ENCODE results near the gene HDLBP.

Gene HDLBP

DNA sequence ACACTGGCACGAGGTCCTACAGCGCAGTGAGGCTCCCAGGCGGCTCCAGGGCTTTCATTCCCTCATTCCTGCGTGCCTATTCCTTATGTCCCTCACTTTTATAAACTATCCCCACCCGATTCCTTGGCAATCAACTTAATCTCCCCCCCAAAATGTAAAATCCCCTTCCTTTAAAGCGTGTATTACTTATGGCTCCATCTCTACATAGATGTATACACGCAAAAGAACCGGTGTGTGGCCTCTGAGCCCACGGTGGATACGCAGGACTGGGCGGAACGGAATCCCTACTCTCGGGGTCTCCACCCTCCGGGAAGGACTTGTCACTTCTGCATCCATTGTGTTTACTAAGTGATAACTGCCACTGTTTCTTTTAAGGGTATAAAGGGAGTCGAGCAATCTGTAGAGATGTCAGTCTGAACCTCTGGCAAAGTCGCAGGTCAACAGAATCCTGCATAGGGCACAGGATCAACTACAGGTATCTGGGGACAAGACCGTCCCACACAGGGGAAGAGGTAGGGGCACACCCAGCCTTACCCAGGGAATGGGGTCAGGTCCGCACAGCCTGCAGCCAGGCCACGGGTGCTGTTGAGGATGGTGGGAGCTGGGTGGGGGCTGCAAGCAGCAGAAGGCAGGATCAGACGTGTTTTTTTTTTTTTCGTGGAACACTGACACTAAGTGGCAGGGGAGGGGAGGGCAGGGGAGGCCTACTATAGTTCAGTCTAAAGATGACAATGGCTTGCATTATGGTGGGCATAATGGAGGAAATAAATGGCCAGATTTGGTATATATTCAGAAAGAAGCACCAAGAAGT lies 42.1 kb downstream of the HDLBP start:
- no peak for DNase-seq (ENCODE audit: low read depth in 2 of 2)

DNA sequence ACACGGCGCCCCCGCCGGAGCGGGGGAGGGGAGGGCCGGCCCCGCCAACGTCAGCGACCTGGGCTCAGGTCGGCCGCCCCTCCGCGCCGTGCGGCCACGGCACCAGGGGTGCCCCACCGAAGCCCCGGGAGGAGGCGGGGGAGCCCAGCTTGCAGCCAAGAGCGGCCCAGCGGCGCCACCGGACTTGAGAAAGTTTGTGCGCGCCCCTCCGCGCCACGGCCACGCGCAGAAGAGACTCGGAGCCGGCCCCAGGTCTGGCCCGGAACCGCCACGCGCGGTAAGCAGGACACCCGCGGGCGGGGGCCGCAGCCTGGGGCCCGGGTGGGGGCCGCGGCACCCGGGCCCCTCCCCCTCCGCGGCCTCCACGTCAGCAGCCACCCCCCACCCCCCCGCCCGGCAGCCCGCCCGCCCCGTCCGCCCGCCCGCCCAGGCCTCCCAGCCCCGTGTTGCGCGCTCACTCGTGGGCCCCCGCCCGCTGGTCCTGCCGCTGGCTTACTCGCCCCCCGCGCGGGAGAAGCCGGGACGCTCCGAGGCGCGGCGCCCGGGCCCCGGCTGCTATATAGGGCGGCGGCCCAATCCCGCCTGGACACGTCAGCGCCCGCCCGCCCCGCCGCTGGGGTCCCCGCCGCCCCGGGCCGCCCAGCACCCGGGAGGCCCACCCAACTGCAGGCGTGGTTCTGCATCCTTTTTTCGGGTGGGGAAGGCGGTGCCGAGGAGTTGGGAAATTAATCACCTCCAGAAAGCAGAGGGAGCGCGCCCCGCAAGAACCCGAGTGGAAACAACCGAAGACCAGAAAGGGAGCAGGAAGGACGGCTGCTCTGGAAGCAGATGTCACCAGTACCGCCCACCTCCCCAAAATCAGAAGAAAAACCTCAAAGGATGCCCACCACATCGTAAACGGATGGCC lies 42.9 kb downstream of the HDLBP start:
- DNase-seq (ENCODE audit: low read depth in 2 of 2): peak; percentile 17 to 35

DNA sequence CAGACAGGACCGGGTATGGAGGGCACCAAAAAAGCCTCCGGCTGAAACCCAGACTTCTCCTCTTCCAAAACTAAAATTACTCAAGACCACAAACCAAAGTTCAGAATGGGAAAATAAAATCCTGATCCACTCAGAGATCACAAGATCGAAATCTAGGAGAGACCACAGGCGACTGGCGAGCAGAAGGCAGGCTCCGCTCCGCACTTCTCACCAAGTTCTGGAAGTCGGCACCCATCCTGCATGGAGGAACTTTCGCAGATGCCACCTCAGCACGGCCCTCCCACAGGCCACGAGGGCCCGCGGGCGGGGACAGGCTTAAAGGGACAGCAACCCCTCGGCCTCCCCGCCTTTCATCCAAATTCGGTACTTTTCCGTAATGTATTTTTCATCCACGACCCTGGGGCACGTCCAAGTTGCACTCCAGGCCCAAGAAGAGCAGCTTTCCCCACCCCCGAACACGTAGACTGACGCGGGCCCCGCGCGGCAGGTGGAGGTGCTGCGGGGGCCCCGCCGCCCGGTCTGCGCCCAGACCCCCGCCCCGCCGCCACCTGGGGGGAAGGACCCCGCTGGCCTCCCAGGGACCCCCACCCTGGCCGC lies 43.7 kb downstream of the HDLBP start:
- DNase-seq (ENCODE audit: low read depth in 2 of 2): peak; percentile 19 to 42

DNA sequence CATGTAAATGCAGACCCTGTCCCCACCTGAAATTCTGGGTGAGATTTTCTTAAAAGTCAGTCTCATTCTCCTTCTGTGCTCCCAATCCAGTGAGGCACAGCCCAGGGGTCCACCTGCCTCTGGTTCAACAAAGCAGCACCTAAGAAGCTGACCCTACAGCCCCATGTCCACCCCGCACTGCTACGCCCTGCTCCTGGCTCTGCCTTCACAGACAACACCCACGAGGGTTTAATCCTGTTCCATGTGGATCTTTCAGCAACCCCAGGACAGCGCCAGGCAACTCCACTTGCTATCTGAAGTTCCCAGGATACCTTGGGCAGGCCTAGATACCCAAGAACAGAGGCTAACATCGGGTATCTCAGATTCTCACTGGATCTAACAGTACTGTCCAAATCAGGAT lies 44.9 kb downstream of the HDLBP start:
- no peak for DNase-seq (ENCODE audit: low read depth in 2 of 2)

DNA sequence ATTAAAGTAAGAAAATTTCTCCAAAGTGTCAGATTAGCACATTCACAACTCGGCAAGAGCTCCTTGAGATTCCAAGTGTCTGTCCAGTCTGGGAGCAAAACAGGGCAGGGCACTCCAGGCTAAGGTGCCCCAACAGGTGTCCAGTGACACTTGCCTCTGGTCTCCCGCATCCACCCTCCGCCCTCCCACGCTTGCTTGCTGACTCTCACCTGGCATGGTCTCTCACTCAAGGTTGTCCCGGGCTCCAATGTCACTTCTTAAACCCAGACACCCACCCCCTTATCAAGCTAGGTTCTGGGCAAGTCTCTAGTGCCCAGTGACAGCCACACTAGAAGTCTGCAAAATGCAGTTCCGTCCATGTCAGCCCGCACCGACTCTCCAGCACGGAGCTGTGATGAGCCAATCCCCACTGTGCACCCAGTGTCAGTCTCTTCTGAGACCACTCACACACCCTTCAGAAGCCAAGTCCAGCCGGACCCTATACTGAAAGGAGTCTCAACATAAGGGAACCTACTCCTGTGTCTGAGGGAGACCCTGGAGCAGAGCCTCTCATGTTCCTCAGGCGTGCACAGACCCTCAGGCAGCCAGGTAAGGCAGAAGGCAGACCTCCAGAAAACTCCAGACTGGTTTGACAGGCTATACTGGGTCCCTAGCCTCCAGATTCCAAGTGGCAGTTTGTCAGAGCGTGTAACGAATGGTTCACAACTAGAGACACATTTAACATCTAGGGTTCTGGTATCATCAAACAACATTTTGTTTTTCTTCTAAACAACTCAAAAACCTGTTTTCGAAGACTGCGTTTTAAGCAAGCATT lies 45.6 kb downstream of the HDLBP start:
- no peak for DNase-seq (ENCODE audit: low read depth in 2 of 2)

DNA sequence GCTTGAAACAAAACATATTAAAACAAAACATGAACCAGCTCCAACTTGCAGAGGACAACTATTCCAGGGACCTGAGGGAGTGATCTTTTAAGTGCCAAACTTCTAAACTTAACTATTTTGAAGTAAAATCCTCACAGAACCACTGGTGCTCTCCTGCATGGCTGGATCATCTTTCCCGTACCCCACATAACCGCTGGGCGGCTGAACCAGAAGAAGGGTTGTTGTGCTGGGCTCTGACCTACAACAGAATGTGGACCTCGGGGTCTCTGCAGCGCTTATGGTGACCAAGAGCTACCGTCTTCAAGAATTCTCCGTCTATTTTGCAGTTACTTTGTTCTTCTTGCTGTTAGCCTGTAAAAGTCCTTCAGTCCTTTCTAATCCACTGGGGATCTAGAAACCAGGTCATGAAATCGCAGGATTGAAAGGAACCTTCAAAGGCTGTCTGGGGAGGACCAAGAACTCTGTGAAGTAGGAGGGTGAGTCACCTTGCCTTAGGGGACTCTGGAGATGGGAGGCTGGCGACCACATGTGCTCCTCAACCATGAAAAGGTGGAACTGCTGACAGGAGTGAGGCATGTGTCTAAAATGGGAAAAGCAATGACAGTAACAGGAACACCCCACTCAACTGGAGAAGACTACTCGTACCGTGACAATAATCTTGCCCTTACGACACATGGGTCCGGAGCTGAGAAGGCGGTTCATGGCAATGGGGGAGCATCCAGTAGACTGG lies 46.6 kb downstream of the HDLBP start:
- DNase-seq (ENCODE audit: low read depth in 2 of 2): no peak

DNA sequence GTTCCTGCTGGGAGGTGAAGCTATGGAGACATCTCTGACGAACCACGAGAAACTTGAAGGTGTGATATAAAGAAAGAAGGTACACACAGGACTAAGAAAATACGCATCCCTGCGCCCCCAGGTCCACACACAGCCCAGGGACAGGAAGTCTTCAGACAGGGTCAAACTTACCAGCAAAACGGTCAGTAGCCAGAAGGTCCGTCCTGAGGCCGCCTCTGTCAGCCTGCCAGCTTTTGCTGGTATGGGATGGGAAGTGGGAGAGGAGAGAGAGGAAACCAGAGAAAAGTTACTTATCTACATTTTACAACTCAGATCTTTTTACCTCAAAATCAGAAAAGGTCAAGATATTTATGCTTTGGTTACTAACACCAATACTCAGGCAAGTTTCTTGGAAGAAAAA lies 47.2 kb downstream of the HDLBP start:
- no peak for DNase-seq (ENCODE audit: low read depth in 2 of 2)

DNA sequence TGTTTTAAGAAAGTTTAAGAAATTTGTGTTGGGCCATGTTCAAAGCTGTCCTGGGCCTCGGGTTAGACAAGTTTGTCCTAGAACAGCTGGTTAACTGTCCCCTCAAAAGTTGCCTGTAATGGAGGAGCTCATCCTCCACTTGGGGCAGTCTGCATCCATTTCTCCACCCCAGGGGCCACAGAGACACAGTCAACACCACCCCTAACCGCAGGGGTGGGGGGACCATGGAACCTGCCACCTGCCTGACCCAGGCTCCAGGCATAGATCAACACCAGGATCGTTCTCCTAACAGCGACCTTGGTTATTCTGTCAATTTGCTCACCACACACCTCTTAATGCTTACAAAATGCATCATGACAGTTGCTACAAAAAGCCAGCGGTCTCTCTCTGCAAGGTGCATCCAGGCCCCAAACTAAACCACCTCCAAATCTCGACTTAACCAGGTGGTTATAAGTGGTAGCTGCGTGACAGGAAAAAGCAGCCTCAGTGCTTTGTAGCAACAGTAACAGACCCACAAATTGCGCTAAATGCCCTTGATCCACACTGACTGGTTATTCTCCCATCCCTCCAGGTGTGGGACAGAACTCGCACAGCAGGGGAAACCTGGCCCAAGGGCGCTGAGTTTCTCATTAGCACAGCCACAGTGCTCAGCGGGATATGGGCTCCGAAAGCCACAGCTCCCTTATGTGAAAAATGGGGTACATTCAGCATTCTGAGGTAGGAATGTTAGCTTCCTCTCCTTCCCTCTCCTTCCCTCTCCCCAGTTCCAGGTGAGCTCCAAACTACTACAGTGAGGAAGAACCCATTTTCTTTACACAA lies 48.0 kb downstream of the HDLBP start:
- no peak for DNase-seq (ENCODE audit: low read depth in 2 of 2)

DNA sequence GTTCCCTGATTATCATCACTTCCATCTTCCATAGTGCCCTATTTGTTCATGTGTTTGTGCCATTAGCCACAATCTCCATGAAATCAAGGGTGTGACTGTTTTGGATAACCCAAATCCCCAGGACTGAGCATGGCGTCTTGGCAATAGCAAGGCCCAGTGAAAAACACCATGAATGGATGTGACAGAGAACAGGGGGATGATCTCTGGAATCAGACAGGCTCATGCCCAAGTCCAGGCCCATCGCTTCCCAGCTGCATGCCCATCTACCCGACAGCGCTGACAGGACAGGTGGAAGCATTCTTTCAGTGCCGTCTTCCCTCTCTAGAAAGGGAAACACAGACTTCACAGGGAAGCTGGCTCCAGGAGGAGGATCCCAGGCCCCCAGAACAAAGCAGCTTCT lies 50.0 kb downstream of the HDLBP start:
- DNase-seq (ENCODE audit: low read depth in 2 of 2): no peak

DNA sequence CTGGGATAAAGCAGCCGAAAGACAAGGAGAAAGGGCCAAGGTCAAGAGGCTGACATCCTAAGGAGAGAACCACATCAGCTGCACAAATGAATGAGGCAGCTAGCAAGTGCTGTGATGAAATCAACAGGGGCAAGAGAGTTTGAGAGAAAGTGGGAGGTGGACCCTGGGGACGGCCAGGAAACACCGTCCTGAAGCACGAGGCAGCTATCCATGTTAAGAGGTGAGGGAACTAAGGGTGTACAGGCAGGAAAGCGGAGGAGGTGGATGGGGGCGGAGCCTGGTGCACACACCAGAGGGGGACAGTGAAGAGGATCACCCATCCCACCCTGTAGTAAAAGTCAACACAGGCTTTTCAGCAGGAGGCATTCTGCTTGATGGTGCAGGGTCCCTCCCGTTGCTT lies 52.4 kb downstream of the HDLBP start:
- DNase-seq (ENCODE audit: low read depth in 2 of 2): no peak

DNA sequence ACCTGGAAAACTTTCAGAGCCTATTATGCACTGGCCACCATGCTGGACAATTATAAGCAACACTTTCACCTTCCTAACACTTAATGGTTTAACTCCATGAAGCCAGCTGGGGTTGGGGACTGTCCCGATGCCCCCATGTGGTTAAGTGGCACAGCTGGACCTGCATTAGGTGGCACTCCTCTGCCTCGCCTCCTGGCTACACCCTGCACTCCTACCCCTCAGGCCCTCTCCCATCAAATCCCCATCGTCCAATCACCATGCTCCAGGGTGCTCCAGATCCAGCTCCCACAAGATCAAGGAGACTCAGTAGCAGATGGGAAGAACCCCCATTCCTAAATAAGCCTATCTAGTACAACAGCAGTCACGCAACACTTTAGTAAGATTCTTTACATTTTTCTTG lies 53.8 kb downstream of the HDLBP start:
- DNase-seq (ENCODE audit: low read depth in 2 of 2): no peak

DNA sequence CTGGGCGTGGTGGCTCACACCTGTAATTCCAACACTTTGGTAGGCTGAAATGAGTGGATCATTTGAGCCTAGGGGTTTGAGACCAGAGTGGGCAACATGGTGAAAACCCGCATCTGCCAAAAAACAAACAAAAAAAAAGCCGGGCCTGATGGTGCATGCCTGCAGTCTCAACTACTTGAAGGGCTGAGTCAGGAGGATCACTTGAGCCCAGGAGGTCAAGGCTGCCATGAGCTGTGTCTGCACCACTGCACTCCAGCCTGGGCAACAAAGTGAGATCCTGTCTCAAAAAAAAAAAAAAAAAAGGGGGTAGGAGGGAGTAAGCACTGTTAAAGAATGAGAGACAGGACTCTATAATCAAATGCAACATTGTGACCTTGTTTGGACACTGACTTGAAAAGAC lies 54.6 kb downstream of the HDLBP start:
- no peak for DNase-seq (ENCODE audit: low read depth in 2 of 2)

DNA sequence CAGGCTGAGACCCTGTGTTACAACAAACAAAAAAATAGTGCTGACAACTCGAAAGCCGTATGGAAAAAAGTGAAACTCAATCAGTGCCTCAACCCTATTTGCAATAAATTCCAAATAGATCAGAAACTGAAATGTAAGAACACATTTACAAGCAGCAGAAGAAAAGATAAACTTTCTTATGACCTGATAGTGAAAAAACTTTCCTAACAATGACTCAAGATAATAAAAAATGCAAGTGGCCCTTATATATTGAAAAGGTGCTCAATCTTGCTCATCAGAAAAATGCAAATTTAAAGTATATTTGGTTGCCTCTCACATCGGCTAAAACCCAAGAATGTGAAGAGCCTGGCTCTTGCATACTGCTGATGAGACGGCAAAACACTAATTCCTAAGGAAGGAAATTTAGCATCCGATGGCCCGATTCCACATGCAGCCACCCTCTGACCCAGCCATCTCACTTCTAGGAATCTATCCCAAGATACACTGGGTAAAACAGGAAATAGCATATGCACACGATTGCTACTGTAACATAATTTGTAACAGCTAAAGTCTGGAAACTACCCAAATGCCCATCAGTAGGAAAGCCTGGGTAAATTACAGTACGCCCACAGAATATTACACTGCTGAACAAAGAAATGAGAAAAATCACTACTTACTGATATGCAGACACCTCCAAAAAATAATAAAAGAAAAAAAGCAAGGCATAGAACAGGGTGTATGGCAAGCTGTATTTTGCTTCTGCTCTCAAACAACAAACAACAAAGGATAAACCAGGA lies 56.8 kb downstream of the HDLBP start:
- DNase-seq (ENCODE audit: low read depth in 2 of 2): no peak

DNA sequence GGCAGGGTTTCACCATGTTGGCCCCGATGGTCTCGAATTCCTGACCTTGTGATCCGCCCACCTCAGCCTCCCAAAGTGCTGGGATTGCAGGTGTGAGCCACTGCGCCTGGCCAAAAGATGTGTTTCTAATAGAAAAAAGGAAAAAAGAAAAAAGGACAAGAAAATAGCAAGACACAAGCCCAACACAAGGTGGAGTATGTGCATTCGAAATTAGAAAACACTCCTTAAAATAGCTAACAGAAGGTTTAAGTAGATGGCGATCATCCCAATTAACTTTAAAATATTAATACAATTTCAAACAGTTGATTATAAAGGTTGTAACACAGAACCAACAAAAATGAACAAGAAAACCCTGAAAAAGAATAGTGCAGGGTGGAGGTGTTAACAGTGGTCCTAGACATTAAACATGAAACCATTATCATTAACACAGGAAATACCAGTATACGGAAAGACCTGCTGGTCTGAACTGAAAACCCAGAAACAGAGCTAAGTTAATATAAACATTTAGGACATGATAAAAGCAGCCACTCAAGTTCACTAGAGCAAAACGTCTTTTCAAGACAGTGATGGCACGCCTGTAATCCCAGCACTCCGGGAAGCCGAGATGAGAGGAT lies 57.9 kb downstream of the HDLBP start:
- DNase-seq (ENCODE audit: low read depth in 2 of 2): no peak

DNA sequence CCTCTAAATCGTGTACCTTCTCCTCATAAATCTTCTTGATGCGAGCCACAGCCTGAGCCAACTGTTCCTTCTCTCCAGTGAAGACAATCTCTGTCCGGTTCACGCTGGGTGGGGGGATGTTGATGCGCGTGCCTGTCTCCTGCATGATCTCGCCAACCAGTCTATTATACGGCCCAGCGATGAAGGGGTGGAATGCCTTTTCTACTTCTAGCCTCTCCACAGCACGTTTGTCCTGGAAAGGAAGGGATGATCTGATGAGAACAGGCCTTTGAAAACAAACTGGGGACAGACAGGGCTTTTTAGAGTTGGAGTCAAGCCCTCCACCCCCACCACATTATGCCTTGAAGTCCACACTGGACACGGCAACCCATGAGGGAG lies 59.3 kb downstream of the HDLBP start:
- DNase-seq (ENCODE audit: low read depth in 2 of 2): no peak

DNA sequence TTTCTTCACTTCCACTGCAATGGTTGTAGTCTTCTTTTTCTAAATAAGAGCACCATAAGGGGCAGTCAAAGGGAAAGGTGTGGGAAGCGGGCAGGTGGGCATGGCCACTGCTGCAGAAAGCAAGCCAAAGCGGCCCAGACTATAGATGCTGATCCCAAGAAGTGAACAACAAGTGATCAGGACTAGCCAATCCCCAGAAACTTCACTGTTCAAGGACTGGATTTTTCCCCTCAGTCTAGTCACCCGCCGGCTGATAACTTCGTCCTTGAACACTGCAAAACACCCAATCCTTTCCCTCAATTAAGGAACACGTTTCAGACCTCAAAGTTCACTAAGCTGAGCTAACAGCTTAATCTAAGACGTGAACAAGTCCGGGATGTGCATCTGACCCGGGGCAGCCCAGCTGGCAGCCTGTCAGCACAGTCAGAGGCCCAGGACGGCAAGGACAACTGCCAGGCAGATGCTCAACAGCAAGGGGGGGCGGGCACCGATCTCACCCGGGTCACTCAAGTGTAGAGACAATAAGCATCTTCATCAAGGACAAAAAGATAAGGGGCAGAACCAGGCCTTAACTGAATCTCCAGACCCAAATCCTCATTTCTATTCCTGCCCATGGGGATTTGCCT lies 59.8 kb downstream of the HDLBP start:
- no peak for DNase-seq (ENCODE audit: low read depth in 2 of 2)

DNA sequence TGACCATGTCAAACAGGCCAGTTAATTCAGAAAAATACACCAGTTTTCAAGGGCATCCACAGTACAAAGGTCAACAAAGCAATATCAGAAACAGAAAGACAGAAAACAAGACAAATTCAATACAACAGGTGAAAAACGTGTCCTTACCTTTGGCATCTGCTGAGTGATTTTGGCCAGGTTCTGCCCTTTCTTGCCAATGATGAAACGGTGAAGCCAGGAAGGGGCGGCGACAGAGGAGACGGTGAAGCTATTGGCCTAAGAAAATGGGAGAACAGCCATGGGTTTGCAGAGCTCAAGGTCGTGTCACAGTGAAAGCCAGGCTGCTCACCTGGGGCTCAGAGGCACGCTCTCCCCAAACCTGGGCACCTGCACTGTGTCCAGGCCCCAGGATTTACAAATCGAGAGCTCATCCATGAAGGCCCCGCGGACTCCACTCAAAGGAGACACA lies 60.5 kb downstream of the HDLBP start:
- DNase-seq (ENCODE audit: low read depth in 2 of 2): no peak

DNA sequence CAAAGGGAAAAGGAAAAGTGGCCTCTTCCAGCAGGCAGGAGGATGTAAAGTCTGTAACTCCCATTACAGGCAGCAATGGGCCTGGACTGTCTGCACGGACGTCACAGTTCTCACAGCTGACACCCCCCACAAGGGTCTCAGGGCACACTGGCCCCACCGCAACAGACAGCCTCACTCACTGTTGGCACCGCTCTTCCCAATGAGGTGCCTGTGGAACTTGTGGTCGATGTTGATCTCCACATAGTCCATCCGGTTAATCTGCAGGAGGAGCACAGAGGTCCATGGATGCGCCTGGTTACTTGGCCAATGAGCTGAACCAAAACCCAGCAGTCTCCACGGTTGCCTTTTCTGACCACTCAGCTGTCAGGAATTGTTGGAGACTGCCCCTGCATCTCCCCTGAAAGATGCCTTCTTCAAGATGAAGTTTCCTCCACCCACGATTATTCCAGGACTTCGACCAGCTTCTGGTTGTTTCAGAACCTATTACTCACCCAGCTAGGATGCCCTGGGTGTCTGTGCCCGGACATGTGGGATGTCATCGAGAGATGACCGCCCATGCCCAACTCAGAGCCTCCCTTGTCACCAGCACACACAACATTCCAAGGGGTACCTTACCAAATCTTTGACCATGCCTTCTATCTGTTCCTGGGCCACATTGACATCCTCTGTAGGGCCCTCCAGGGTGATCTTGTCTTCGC lies 62.5 kb downstream of the HDLBP start:
- DNase-seq (ENCODE audit: low read depth in 2 of 2): no peak
